Activated T-cell treated with anti-CD3 and anti-CD28 coated beads for 48 hours (primary cell): ENCODE measurements around the gene STX1B.
"Not testable (repeated sequence)": the region's sequence is repeated elsewhere in the genome, so short reads cannot be mapped to it uniquely, and the experiment has no call there.

ENCODE experiments used
- DNase-seq: peaks from one replicate; pipeline ENCODE4 v3.0.0-alpha.2; 2020; ENCODE audit warnings: low read depth

The STX1B gene

GRCh38 chr16:31013292-31013691, 2.9 kb upstream of the STX1B start:
- not testable (repeated sequence) for DNase-seq

- not testable (repeated sequence) for DNase-seq
Observed at GRCh38 chr16:31011815-31012214, 1.4 kb upstream of the STX1B start.

- no peak for DNase-seq
Observed at GRCh38 chr16:31009894-31010584, 399 bp downstream of the STX1B start.

GRCh38 chr16:31009120-31009519, 1.3 kb downstream of the STX1B start:
- no peak for DNase-seq

DNA sequence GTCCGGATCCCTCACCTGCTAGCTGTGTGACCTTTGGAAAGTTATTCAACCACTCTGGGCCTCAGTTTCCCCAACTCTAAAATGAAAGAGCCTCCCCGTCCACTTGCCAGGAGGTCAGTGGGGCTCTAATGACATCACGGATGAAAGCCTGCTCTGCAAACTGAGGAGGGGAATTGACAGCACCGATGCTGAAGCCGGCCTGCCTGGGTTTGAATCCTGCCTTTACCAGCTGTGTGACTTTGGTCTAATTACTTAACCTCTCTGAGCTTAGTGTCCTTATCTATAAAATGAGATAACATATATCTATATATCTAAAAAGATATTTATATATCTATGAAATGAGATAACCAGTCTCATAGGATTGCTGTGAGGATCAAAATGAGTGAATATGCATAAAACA, 1.9 kb downstream of the STX1B start:
- DNase-seq, result no peak

DNA sequence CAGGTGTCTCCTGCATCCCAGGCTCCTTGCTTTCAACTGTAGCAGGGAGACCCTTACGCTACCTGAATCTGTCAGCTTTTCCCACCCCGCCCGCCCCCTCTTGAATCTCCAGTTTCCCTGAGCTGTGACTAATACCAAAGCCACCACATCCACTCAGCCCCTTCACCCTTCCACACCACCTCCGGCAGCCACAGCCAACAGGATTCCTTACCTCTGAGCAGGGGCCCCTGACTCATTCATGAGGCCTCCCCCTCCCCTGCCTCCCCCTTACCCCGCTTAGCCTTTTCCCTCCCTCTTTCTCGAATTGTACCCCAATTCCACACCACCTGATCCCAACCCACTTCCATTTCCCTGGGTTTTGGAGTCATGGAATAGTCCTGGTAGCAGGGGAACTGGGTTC, 2.3 kb downstream of the STX1B start:
- no peak for DNase-seq

DNA sequence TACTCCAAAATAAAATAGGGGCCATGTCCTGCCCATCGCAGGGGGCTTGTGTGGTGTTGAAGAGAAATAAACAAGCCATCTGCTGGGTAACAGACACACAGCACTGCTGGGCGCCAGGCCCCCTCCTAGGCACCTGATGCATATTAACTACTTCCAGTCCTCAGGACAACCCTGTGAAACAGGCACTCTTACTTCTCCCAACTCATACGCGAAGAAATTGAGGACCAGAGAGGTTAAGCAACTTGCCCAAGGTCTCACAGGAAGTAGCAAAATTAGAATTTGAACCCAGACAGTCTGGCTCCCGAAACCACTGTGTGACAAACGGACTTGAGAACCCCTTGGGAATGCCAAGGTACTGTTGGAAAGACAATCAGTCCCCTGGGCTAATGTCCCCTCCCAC, 2.8 kb downstream of the STX1B start:
- DNase-seq, result no peak

DNA sequence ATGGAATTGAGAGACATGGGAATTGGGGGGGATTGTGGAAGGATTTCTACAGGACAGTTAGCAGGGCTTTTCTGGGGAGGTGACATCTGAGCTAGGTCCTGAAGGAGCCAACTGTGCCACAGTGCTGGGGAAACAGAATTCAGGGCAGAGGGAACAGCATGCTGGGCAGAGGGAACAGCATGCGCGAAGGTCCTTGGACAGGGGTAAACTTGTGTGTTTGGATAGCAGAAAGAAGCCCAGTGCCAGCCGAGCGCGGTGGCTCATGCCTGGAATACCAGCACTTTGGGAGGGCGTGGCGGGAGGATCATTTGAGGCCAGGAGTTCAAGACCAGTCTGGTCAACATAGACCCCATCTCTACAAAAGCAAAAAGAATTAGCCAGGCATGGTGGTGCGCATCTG, 3.8 kb downstream of the STX1B start:
- no peak for DNase-seq

DNA sequence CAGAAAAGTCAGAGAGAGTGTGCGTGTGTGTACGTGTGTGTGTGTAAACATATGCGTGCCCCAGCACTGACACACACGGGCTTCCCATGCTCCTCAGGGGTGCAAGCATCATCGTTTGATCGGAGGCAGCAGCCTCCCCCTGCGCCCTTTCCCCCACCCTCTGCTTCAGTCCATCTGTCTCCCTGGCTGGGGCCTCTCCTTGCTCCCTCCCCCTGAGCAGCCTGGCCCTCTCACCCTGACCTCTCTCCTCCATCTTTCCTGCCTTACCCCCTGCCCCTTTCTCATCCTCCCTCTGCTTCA, 4.4 kb downstream of the STX1B start:
- no peak for DNase-seq

GRCh38 chr16:31005350-31006085, 4.9 kb downstream of the STX1B start:
- no peak for DNase-seq

GRCh38 chr16:31004658-31005057, 5.8 kb downstream of the STX1B start:
- no peak for DNase-seq

DNA sequence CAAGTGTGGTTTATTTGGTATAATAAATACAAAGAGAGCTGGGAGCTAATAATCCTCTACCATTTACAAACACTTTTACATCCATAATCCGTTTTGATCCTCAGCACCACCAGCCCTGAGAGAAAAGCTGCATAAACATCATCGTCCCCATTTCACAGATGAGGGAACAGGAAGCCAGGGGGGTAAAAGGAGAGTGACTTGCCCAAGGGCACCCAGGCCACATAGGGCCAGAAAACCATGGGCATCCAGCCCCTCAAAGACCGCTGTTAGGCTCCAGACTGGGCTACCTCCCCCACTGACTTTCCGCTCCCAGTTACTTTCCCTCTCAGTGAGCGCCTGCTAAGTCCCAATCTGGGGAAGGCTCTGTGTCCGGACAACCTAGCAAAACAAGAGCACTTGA, 6.7 kb downstream of the STX1B start:
- no peak for DNase-seq

GRCh38 chr16:31002862-31003341, 7.5 kb downstream of the STX1B start:
- no peak for DNase-seq

- no peak for DNase-seq
Observed at GRCh38 chr16:31002250-31002700, 8.2 kb downstream of the STX1B start.

DNA sequence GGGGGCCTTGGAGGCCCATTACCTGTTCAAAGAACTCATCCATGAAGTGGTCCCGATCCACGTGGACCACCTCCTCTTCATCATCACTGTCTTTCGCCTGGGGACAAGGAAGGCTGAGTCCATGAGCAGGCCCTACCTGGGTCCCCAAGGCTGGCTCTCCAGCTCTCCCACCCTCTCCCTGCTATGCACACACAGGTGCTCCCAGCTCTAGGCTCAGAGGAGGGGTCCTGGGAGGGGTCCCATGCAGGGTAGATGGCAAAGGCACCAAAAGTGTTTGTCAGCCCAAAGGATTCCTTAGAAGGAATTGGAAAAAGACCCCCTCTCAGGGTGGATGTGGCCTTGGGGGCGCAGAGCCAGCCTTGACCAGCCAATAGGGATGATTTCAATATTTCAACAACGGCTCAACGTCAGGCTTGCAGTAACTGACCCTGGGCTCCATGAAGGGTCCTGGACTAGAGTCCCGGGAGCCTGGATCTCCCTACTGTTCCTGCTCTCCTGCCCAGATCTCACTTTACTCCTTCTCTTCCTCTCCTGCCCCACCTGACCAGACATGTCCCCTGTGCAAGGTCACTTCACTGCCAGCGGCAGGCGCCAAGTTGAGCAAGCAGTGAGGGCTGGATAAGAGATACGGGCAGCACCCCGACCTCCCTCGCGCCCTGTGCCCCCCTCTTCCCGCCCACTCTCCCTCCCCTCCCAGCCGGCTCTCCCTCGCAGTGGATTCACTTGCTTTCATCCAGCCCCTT, 8.8 kb downstream of the STX1B start:
- DNase-seq, result no peak

GRCh38 chr16:31000671-31001382, 9.6 kb downstream of the STX1B start:
- no peak for DNase-seq

DNA sequence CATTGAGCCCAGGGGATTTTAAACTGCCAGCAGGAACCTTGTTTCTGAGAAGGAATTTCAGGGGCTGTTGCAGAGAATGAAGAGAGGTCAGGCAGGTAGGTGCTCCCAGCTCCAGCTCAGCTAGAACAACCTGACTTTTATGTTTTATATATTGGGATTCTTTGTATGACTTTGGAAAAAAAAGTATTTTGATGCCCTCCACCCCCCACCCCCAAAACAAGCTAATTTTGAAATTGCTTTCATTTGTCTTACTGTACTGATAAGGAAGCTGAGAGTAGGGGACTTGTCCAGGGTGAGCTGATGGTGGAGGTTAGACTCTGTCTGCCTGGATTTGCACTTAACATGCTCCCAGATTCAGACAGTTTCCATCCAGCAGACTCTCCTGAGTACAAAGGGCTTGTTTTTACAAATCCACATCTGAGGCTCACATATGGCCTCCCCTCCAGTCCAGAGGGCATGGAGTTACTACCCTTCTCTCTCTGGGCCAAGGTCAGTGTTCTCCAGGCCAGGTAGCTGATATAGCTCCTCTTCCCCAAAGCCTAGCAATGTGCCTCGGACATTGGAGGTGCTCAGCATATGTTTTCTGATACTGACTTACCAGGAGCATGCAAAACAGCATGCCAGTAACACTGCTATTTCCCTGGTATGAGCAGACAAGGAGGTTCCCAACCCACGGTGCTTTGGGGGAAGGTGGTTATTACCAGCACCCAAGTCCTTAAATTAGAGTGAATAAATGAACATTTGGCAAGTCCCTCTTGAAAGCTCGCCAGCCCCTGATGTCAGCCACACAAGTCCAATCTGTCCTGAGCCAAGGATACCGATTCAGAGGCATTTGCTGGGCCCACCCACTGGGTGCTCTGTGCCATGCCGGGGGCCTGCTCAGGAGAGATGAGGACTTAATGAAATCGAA, 11.3 kb downstream of the STX1B start:
- DNase-seq, result no peak

DNA sequence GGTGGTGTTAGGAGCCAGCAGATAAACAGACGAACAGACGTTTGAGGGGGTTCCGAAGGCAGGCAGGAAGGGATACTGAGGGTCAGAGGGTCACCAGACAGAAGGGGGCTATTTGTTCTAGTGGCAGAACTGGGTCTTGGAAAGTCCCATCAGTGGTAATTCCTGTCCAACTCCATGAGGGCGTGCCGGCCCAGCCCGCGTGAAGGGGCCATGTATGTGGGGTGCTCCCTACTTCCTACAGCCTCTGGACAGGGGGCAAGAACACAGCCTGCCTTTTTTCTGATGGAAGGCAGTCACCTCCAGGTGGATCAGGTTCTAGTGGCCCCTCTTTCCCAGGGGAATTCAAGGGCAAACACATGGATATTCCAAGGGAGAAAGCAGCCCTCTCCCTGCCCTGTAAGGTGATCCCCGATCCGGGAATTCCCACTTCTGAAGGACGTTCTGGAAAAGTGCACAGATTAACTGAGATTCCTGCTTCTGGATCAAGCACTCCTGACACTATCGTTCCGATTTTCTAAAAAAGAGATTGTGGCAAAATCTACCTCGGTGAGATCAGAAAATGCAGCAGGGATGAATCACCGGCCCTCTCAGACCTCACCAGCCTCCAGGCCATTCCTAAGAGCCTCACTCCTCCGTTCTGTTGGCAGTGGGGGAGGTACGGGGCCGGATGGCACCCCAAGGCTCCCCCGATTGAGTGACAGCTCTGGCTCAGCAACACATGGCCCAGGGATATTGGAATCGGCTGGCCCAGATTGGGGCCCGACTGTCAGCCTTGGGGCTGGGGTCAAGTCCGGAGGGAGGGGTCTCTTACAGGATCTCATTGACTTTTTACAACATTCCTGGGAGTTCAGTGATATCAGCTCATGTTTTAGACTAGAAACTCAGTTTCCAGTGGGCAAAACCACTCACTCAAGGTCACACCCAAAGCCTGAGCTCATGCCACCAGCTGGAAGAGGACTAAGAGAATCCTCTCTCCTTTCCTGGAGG, 12.4 kb downstream of the STX1B start:
- DNase-seq, result no peak

GRCh38 chr16:30996985-30997724, 13.3 kb downstream of the STX1B start:
- peak; percentile 83 for DNase-seq
